GM23338 (cell line): ENCODE results near the gene IKBKE. TPM values are rescaled to one million over a fixed set of nuclear protein-coding genes. Genes with fewer than 3 reads are reported as not detected.

Experiments
- ATAC-seq: fragments of 200-7000 bp; cut with Tn5 transposase; 3 replicates; pipeline ENCODE4 v1.9.1; 2020
- DNase-seq: peaks from one replicate; pipeline ENCODE4 v3.0.0-alpha.2; 2015; ENCODE audit warnings: low spot score
- H2AFZ ChIP-seq: fragments of 200-600 bp; sonication (generic); 2 replicates; pipeline ENCODE4 v1.8.0; 2016; ENCODE audit warnings: antibody characterized with exemption, mild to moderate bottlenecking, moderate library complexity
- H3F3A ChIP-seq: fragments of 200-600 bp; sonication (generic); replicated peaks from 2 replicates; pipeline ENCODE4 v1.8.0; 2017; ENCODE audit warnings: antibody characterized with exemption, mixed run types, low read depth
- H3K27ac ChIP-seq: fragments of 200-600 bp; sonication (generic); 2 replicates; pipeline ENCODE4 v1.6.1; 2016; ENCODE audit warnings: low read depth
- H3K27me3 ChIP-seq: fragments of 200-600 bp; sonication (generic); 2 replicates; pipeline ENCODE4 v1.8.0; 2016; ENCODE audit warnings: mild to moderate bottlenecking, mixed run types, moderate library complexity; ENCODE audit not compliant: insufficient read depth
- H3K36me3 ChIP-seq: fragments of 200-600 bp; sonication (generic); 2 replicates; pipeline ENCODE4 v1.8.0; 2016; ENCODE audit warnings: mild to moderate bottlenecking; ENCODE audit not compliant: insufficient read depth
- H3K4me1 ChIP-seq: fragments of 200-600 bp; sonication (generic); 2 replicates; pipeline ENCODE4 v1.8.0; 2016; ENCODE audit warnings: mild to moderate bottlenecking, moderate library complexity; ENCODE audit not compliant: insufficient read depth
- H3K4me2 ChIP-seq: fragments of 200-600 bp; sonication (generic); 2 replicates; pipeline ENCODE4 v1.7.1; 2017; ENCODE audit warnings: mixed run types
- H3K4me3 ChIP-seq: fragments of 200-600 bp; sonication (generic); 2 replicates; pipeline ENCODE4 v1.6.1; 2016; ENCODE audit warnings: mixed run types
- H3K79me2 ChIP-seq: fragments of 200-600 bp; sonication (generic); replicated peaks from 2 replicates; pipeline ENCODE4 v1.8.0; 2017; ENCODE audit warnings: mild to moderate bottlenecking; ENCODE audit not compliant: insufficient read depth
- H3K9me2 ChIP-seq: fragments of 200-600 bp; sonication (generic); 2 replicates; pipeline ENCODE4 v1.8.0; 2017; ENCODE audit not compliant: insufficient read depth
- H4K20me1 ChIP-seq: fragments of 200-600 bp; sonication (generic); replicated peaks from 2 replicates; pipeline ENCODE4 v1.8.0; 2017; ENCODE audit warnings: mild to moderate bottlenecking; ENCODE audit not compliant: insufficient read depth
- H3K27ac Mint-ChIP-seq: 2 replicates; pipeline ENCODE4 v1.8.0; 2020; ENCODE audit warnings: inconsistent platforms, mild to moderate bottlenecking, moderate library complexity, mixed read lengths
- H3K27me3 Mint-ChIP-seq: 3 replicates; pipeline ENCODE4 v1.8.0; 2022; ENCODE audit warnings: low read depth, mild to moderate bottlenecking, moderate library complexity, mixed read lengths, inconsistent platforms; ENCODE audit not compliant: insufficient read depth, poor library complexity
- H3K36me3 Mint-ChIP-seq: 3 replicates; pipeline ENCODE4 v1.8.0; 2021; ENCODE audit warnings: low read depth, mild to moderate bottlenecking, inconsistent platforms, moderate library complexity, mixed read lengths
- H3K4me1 Mint-ChIP-seq: 3 replicates; pipeline ENCODE4 v1.8.0; 2020; ENCODE audit warnings: mild to moderate bottlenecking, inconsistent platforms, mixed read lengths
- H3K4me3 Mint-ChIP-seq: 3 replicates; pipeline ENCODE4 v1.8.0; 2021; ENCODE audit warnings: moderate library complexity, mild to moderate bottlenecking, inconsistent platforms, mixed read lengths
- H3K9me3 Mint-ChIP-seq: 3 replicates; pipeline ENCODE4 v1.8.0; 2020; ENCODE audit warnings: moderate library complexity, mild to moderate bottlenecking, inconsistent platforms, mixed read lengths
- CTCF ChIP-seq, 2 experiments: fragments of 200-600 bp in 1 of 2; sonication (generic) in 1 of 2; conservative IDR thresholded peaks; 2 replicates each; pipeline versions ENCODE4 v1.5.1 to v1.6.1; 2016 to 2017; ENCODE audit warnings: antibody characterized with exemption in 2 of 2, low read depth in 2 of 2, mild to moderate bottlenecking in 2 of 2, moderate library complexity in 1 of 2
- STAT1 ChIP-seq: IDR thresholded peaks from one replicate; pipeline ENCODE4 v1.6.1; 2016; ENCODE audit warnings: antibody characterized with exemption; ENCODE audit not compliant: unreplicated experiment
- ZNF462 ChIP-seq: fragments of 250-450 bp; sonication (Bioruptor Pico); IDR thresholded peaks from 2 replicates; pipeline ENCODE4 v1.5.0; 2020; ENCODE audit warnings: mild to moderate bottlenecking, moderate library complexity
- polyA plus RNA-seq: library from polyadenylated mRNA; unstranded; fragments of >200 nt; fragmentation: Nextera tagmentation; extraction: Ambion mirVana; gene quantifications from 2 replicates; pipeline ENCODE4 v1.2.1, GENCODE V29; 2016
- total RNA-seq: library from RNA; depleted of rRNA; stranded (reverse); fragments of >200 nt; shearing (Covaris generic); gene quantifications from 2 replicates; pipeline ENCODE4 v1.2.3, GENCODE V29; 2014

IKBKE gene
- total and polyA plus RNA-seq, 2 experiments from 2014 or later = 4.8 to 11.1 TPM

GRCh38 chr1:206540044-206540780 lies 69.9 kb downstream of the IKBKE start (continued):
- no peak for TF ChIP-seq ZNF462 (CRISPR knock-in tag)

- H3F3A ChIP-seq = no peaks in the 10 kb centered on the region
- no peak overlapping the region for H3K4me2 ChIP-seq
- H3K4me1 ChIP-seq = peaks cover 3% of the 10 kb centered on the region; the same call in 1 of the 2 replicates
- Mint-ChIP-seq H3K36me3 (no peaks in the 10 kb centered on the region), H3K9me3 (no peaks in the 10 kb centered on the region), H3K4me1 (peaks cover 14% of the 10 kb centered on the region), H3K27me3 (peaks cover 6% of the 10 kb centered on the region), H3K4me3 (no peak overlapping the region), H3K27ac (no peak overlapping the region)
- H3K79me2 ChIP-seq = no peaks in the 10 kb centered on the region
- no peaks in the 10 kb centered on the region for H3K36me3 ChIP-seq
- no peaks in the 10 kb centered on the region for H4K20me1 ChIP-seq
- H3K9me2 ChIP-seq = no peaks in the 10 kb centered on the region
- no peak overlapping the region for H2AFZ ChIP-seq
- no peak for ATAC-seq
- no peak overlapping the region for H3K27ac ChIP-seq
- no peak for TF ChIP-seq STAT1
- TF ChIP-seq CTCF (conservative IDR thresholded peaks at IDR 0.05; ENCODE audit: low read depth in 2 of 2) = no peak
- DNase-seq = no peak
- no peak overlapping the region for H3K4me3 ChIP-seq
- no peaks in the 10 kb centered on the region for H3K27me3 ChIP-seq
These were observed 71.1 kb downstream of the IKBKE start for GRCh38 chr1:206541236-206541833.
